SK-N-SH treated with all-trans-retinoic acid at 6 μM for 48 hours (cell line): Measurements from ENCODE around the gene PDE3A.

Experiments
- BACH2 ChIP-seq: fragments of 250-450 bp; sonication (Bioruptor Pico); IDR thresholded peaks from 2 replicates; pipeline ENCODE4 v1.9.0; 2021; ENCODE audit warnings: mild to moderate bottlenecking, borderline replicate concordance
- CSDC2 ChIP-seq: fragments of 250-450 bp; sonication (Bioruptor Pico); IDR thresholded peaks from 2 replicates; pipeline ENCODE4 v1.5.0; 2020; ENCODE audit warnings: mild to moderate bottlenecking, moderate library complexity
- OSR1 ChIP-seq: fragments of 250-450 bp; sonication (Bioruptor Pico); IDR thresholded peaks from 2 replicates; pipeline ENCODE4 v1.8.0; 2022; ENCODE audit warnings: moderate library complexity, mild to moderate bottlenecking, inconsistent platforms
- PPARA ChIP-seq: fragments of 250-450 bp; sonication (Bioruptor Pico); IDR thresholded peaks from 2 replicates; pipeline ENCODE4 v1.5.0; 2020; ENCODE audit warnings: mild to moderate bottlenecking, borderline replicate concordance
- ZC3H10 ChIP-seq: fragments of 250-450 bp; sonication (Bioruptor Pico); IDR thresholded peaks from 2 replicates; pipeline ENCODE4 v1.5.1; 2021; ENCODE audit warnings: mild to moderate bottlenecking, moderate library complexity
- ZFP30 ChIP-seq: fragments of 450-650 bp; formaldehyde crosslinking; IDR thresholded peaks from 2 replicates; pipeline ENCODE4 v1.5.0; 2022; ENCODE audit warnings: mild to moderate bottlenecking, moderate library complexity
- ZNF565 ChIP-seq: fragments of 450-650 bp; formaldehyde crosslinking; conservative IDR thresholded peaks from 2 replicates; pipeline ENCODE4 v1.5.0; 2020; ENCODE audit warnings: low read depth, mild to moderate bottlenecking, moderate library complexity
- TF ChIP-seq, protein P1 (sequence below): fragments of 250-450 bp; sonication (Bioruptor Pico); IDR thresholded peaks from 2 replicates; pipeline ENCODE4 v1.8.0; 2020; ENCODE audit warnings: mild to moderate bottlenecking, moderate library complexity, borderline replicate concordance
- TF ChIP-seq, protein P2 (sequence below): fragments of 250-450 bp; sonication (Bioruptor Pico); IDR thresholded peaks from 2 replicates; pipeline ENCODE4 v1.5.0; 2020; ENCODE audit warnings: mild to moderate bottlenecking, moderate library complexity

DNA sequence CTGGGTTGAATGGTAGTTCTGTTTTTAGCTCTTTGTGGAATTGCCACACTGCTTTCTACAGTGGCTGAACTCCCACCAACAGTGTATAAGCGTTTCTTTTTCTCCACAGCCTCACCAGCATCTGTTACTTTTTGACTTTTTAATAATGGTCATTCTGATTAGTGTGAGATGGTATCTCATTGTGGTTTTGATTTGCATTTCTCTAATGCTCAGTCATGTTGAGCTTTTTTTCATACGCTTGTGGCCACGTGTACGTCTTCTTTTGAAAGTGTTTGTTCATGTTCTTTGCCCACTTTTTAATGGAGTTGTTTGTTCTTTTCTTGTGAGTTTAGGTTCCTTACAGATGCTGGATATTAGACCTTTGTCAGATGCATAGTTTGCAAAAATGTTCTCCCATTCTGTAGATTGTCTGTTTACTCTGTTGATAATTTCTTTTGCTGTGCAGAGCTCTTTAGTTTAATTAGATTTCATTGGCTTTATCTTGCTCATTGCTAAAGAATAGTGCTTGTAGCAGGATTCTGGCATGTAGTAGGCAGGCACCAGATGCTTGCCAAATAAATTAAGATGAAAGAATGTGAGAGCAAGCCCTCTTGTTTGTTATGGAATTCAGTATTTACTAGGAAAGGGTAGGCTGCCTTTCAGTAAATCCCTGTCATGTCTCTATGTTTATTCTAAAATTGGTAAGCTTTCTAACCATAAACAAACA lies 86.8 kb downstream of the PDE3A start:
- TF ChIP-seq, protein P1, sequence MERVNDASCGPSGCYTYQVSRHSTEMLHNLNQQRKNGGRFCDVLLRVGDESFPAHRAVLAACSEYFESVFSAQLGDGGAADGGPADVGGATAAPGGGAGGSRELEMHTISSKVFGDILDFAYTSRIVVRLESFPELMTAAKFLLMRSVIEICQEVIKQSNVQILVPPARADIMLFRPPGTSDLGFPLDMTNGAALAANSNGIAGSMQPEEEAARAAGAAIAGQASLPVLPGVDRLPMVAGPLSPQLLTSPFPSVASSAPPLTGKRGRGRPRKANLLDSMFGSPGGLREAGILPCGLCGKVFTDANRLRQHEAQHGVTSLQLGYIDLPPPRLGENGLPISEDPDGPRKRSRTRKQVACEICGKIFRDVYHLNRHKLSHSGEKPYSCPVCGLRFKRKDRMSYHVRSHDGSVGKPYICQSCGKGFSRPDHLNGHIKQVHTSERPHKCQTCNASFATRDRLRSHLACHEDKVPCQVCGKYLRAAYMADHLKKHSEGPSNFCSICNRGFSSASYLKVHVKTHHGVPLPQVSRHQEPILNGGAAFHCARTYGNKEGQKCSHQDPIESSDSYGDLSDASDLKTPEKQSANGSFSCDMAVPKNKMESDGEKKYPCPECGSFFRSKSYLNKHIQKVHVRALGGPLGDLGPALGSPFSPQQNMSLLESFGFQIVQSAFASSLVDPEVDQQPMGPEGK (CRISPR knock-in tag): no peak
- TF ChIP-seq CSDC2 (CRISPR knock-in tag) (no peak), ZFP30 (no peak), PPARA (CRISPR knock-in tag) (no peak), ZNF565 (no peak), ZC3H10 (CRISPR knock-in tag) (no peak), BACH2 (CRISPR knock-in tag) (no peak), OSR1 (no peak)
- TF ChIP-seq, protein P2, sequence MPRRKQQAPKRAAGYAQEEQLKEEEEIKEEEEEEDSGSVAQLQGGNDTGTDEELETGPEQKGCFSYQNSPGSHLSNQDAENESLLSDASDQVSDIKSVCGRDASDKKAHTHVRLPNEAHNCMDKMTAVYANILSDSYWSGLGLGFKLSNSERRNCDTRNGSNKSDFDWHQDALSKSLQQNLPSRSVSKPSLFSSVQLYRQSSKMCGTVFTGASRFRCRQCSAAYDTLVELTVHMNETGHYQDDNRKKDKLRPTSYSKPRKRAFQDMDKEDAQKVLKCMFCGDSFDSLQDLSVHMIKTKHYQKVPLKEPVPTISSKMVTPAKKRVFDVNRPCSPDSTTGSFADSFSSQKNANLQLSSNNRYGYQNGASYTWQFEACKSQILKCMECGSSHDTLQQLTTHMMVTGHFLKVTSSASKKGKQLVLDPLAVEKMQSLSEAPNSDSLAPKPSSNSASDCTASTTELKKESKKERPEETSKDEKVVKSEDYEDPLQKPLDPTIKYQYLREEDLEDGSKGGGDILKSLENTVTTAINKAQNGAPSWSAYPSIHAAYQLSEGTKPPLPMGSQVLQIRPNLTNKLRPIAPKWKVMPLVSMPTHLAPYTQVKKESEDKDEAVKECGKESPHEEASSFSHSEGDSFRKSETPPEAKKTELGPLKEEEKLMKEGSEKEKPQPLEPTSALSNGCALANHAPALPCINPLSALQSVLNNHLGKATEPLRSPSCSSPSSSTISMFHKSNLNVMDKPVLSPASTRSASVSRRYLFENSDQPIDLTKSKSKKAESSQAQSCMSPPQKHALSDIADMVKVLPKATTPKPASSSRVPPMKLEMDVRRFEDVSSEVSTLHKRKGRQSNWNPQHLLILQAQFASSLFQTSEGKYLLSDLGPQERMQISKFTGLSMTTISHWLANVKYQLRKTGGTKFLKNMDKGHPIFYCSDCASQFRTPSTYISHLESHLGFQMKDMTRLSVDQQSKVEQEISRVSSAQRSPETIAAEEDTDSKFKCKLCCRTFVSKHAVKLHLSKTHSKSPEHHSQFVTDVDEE (CRISPR knock-in tag): peak; percentile 67; the same call in 1 of the 2 replicates
